ENCODE data around the gene LRP2. TPM values are rescaled to one million over a fixed set of nuclear protein-coding genes. Genes with fewer than 3 reads are reported as not detected.
"Not testable (repeated sequence)": the region's sequence is repeated elsewhere in the genome, so short reads cannot be mapped to it uniquely, and the experiment has no call there.

The LRP2 gene
- total and polyA plus RNA-seq, 2 of the 8 experiments (the other 6 are each of a cell fraction or from before 2014, with no cell fraction given) = 2.0 to 2.9 TPM

DNA sequence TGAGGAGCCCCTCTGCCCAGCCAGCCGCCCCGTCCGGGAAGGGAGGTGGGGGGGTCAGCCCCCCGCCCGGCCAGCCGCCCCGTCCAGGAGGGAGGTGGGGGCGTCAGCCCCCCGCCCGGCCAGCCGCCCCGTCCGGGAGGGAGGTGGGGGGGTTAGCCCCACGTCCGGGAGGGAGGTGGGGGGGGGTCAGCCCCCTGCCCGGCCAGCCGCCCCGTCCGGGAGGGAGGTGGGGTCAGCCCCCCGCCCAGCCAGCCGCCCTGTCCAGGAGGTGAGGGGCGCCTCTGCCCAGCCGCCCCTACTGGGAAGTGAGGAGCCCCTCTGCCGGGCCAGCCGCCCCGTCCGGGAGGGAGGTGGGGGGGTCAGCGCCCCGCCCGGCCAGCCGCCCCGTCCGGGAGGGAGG, 34.5 kb downstream of the LRP2 start:
- H4K91ac ChIP-seq (replicated peaks; ENCODE audit: insufficient read length, low read length); H2AK5ac ChIP-seq (ENCODE audit: low read depth, low read length); H2AFZ ChIP-seq (ENCODE audit: low read length); H3K9ac ChIP-seq (replicated peaks in 1 of 4; ENCODE audit: extremely low read depth in 1 of 4, low read depth in 3 of 4, low read length in 3 of 4); H4K8ac ChIP-seq (ENCODE audit: extremely low read depth, insufficient read depth, low read length); DNase-seq (ENCODE audit: low read depth in 1 of 2, low spot score in 2 of 2); H3K27ac ChIP-seq (ENCODE audit: low read depth, low read length); H2BK20ac ChIP-seq (ENCODE audit: low read length); H4K20me1 ChIP-seq (replicated peaks in 1 of 2; ENCODE audit: control insufficient read depth in 1 of 2, insufficient read depth in 2 of 2, low read length in 2 of 2); H4K5ac ChIP-seq (ENCODE audit: insufficient read length, low read depth, low read length); POLR2A ChIA-PET (ENCODE audit: partially characterized antibody); FAIRE-seq; H3K23me2 ChIP-seq (ENCODE audit: low read depth, low read length); CTCF ChIA-PET (ENCODE audit: partially characterized antibody); H3K9me3 ChIP-seq (ENCODE audit: insufficient read depth in 2 of 2, low read depth in 1 of 2, low read length in 1 of 2); H3K56ac ChIP-seq (replicated peaks; ENCODE audit: insufficient read length, low read depth, low read length); H3K4ac ChIP-seq (replicated peaks; ENCODE audit: insufficient read length, low read depth, low read length); H3K4me1 ChIP-seq (replicated peaks in 1 of 4; ENCODE audit: control insufficient read depth in 3 of 4, insufficient read depth in 4 of 4, low read length in 3 of 4); H3K36me3 ChIP-seq (ENCODE audit: control insufficient read depth in 2 of 4, insufficient read depth in 4 of 4, low read length in 3 of 4); H2BK12ac ChIP-seq (ENCODE audit: low read depth, low read length); H3K23ac ChIP-seq (ENCODE audit: insufficient read length); H2BK15ac ChIP-seq (ENCODE audit: low read length); H3K4me3 ChIP-seq (ENCODE audit: extremely low read depth in 1 of 4, insufficient read depth in 2 of 4, low read depth in 3 of 4, low read length in 4 of 4); H3K79me2 ChIP-seq (ENCODE audit: control insufficient read depth in 1 of 2, insufficient read depth in 2 of 2, low read length in 2 of 2); H2BK5ac ChIP-seq (ENCODE audit: low read depth, low read length); H3K79me1 ChIP-seq (ENCODE audit: low read depth, low read length); H3K4me2 ChIP-seq (ENCODE audit: insufficient read depth in 1 of 2, low read depth in 2 of 2, low read length in 2 of 2); H2BK120ac ChIP-seq (replicated peaks; ENCODE audit: low read depth, low read length); H3K18ac ChIP-seq (ENCODE audit: extremely low read depth, low read length); H3K14ac ChIP-seq (ENCODE audit: insufficient read length); H3K27me3 ChIP-seq (replicated peaks in 1 of 4; ENCODE audit: control insufficient read depth in 3 of 4, extremely low read depth in 1 of 4, insufficient read depth in 3 of 4, low read length in 3 of 4): not testable (repeated sequence)
- no CpG with 5 or more reads among the region's 33 CpGs for WGBS, 2 experiments (ENCODE audit: extremely low coverage in 1 of 2, insufficient coverage in 1 of 2, insufficient read length in 1 of 2, insufficient replicate concordance in 2 of 2, low coverage in 1 of 2, low lambda C conversion rate in 2 of 2, missing lambda C conversion rate in 1 of 2)

GRCh38 chr2:169325886-169326285, 36.4 kb downstream of the LRP2 start:
- H4K91ac ChIP-seq (replicated peaks; ENCODE audit: insufficient read length, low read length); H2BK15ac ChIP-seq (ENCODE audit: low read length); H4K5ac ChIP-seq (ENCODE audit: insufficient read length, low read depth, low read length); CTCF ChIA-PET (ENCODE audit: partially characterized antibody); H3K18ac ChIP-seq (ENCODE audit: extremely low read depth, low read length); H3K9me3 ChIP-seq (ENCODE audit: insufficient read depth in 2 of 2, low read depth in 1 of 2, low read length in 1 of 2); H3K56ac ChIP-seq (replicated peaks; ENCODE audit: insufficient read length, low read depth, low read length); POLR2A ChIA-PET (ENCODE audit: partially characterized antibody); H3K23ac ChIP-seq (ENCODE audit: insufficient read length); H3K4me3 ChIP-seq (ENCODE audit: extremely low read depth in 1 of 4, insufficient read depth in 2 of 4, low read depth in 3 of 4, low read length in 4 of 4); H2BK12ac ChIP-seq (ENCODE audit: low read depth, low read length); FAIRE-seq; H3K9ac ChIP-seq (replicated peaks in 1 of 4; ENCODE audit: extremely low read depth in 1 of 4, low read depth in 3 of 4, low read length in 3 of 4); H2AK5ac ChIP-seq (ENCODE audit: low read depth, low read length); H2BK120ac ChIP-seq (replicated peaks; ENCODE audit: low read depth, low read length); H3K27ac ChIP-seq (ENCODE audit: low read depth, low read length); H2BK20ac ChIP-seq (ENCODE audit: low read length); H2BK5ac ChIP-seq (ENCODE audit: low read depth, low read length); H3K23me2 ChIP-seq (ENCODE audit: low read depth, low read length); H3K4ac ChIP-seq (replicated peaks; ENCODE audit: insufficient read length, low read depth, low read length); H3K14ac ChIP-seq (ENCODE audit: insufficient read length); H3K27me3 ChIP-seq (replicated peaks in 1 of 4; ENCODE audit: control insufficient read depth in 3 of 4, extremely low read depth in 1 of 4, insufficient read depth in 3 of 4, low read length in 3 of 4); H3K4me2 ChIP-seq (ENCODE audit: insufficient read depth in 1 of 2, low read depth in 2 of 2, low read length in 2 of 2); H4K8ac ChIP-seq (ENCODE audit: extremely low read depth, insufficient read depth, low read length); H3K79me2 ChIP-seq (ENCODE audit: control insufficient read depth in 1 of 2, insufficient read depth in 2 of 2, low read length in 2 of 2); H3K79me1 ChIP-seq (ENCODE audit: low read depth, low read length); H3K36me3 ChIP-seq (ENCODE audit: control insufficient read depth in 2 of 4, insufficient read depth in 4 of 4, low read length in 3 of 4); DNase-seq (ENCODE audit: low read depth in 1 of 2, low spot score in 2 of 2); H2AFZ ChIP-seq (ENCODE audit: low read length); H4K20me1 ChIP-seq (replicated peaks in 1 of 2; ENCODE audit: control insufficient read depth in 1 of 2, insufficient read depth in 2 of 2, low read length in 2 of 2); H3K4me1 ChIP-seq (replicated peaks in 1 of 4; ENCODE audit: control insufficient read depth in 3 of 4, insufficient read depth in 4 of 4, low read length in 3 of 4): not testable (repeated sequence)
- 0% methylated on average over 1 of the region's 4 CpGs; no CpG with 5 or more reads in 1 of the 2 experiments for WGBS, 2 experiments (ENCODE audit: extremely low coverage in 1 of 2, insufficient coverage in 1 of 2, insufficient read length in 1 of 2, insufficient replicate concordance in 2 of 2, low coverage in 1 of 2, low lambda C conversion rate in 2 of 2, missing lambda C conversion rate in 1 of 2)

Measured in H1 (cell line).